H9 (cell line): ENCODE data around the gene DIO1. TPM values are rescaled to one million over a fixed set of nuclear protein-coding genes. Genes with fewer than 3 reads are reported as not detected.

Experiments
- DNase-seq: peaks from one replicate; pipeline ENCODE4 v3.0.0-alpha.2; 2017
- H2AFZ ChIP-seq: one replicate; pipeline ENCODE4 v1.6.1; 2013; ENCODE audit warnings: mild to moderate bottlenecking, low read length, control low read depth, moderate library complexity
- H2AK5ac ChIP-seq: 2 replicates; pipeline ENCODE4 v1.6.1; 2013; ENCODE audit warnings: low read length, control low read depth, mixed read lengths; ENCODE audit not compliant: insufficient read length
- H2BK120ac ChIP-seq: one replicate; pipeline ENCODE4 v1.6.1; 2013; ENCODE audit warnings: low read depth, mild to moderate bottlenecking, low read length, control low read depth, inconsistent platforms; ENCODE audit not compliant: poor library complexity, severe bottlenecking
- H2BK12ac ChIP-seq: 2 replicates; pipeline ENCODE4 v1.6.1; 2013; ENCODE audit warnings: low read length, control low read depth, mixed read lengths, low read depth; ENCODE audit not compliant: insufficient read length
- H2BK15ac ChIP-seq: 2 replicates; pipeline ENCODE4 v1.6.1; 2013; ENCODE audit warnings: low read depth, low read length, control low read depth
- H2BK20ac ChIP-seq: one replicate; pipeline ENCODE4 v1.6.1; 2013; ENCODE audit warnings: low read depth, mild to moderate bottlenecking, low read length, control low read depth, inconsistent platforms; ENCODE audit not compliant: poor library complexity, severe bottlenecking
- H2BK5ac ChIP-seq: 2 replicates; pipeline ENCODE4 v1.6.1; 2013; ENCODE audit warnings: low read length, control low read depth, mixed read lengths; ENCODE audit not compliant: insufficient read length
- H3K14ac ChIP-seq: 2 replicates; pipeline ENCODE4 v1.6.1; 2013; ENCODE audit warnings: low read length, control low read depth; ENCODE audit not compliant: insufficient read depth
- H3K18ac ChIP-seq: 2 replicates; pipeline ENCODE4 v1.6.1; 2013; ENCODE audit warnings: low read depth, mild to moderate bottlenecking, mixed read lengths, low read length, control low read depth; ENCODE audit not compliant: insufficient read length
- H3K23ac ChIP-seq: 2 replicates; pipeline ENCODE4 v1.6.1; 2013; ENCODE audit warnings: low read length, control low read depth, mixed read lengths, low read depth; ENCODE audit not compliant: insufficient read length
- H3K23me2 ChIP-seq: 2 replicates; pipeline ENCODE4 v1.6.1; 2013; ENCODE audit warnings: low read depth, mild to moderate bottlenecking, mixed read lengths, low read length, control low read depth; ENCODE audit not compliant: insufficient read length, poor library complexity, severe bottlenecking
- H3K27ac ChIP-seq: 2 replicates; pipeline ENCODE4 v1.5.1; 2013; ENCODE audit warnings: low read length, control low read depth, mixed read lengths, low read depth; ENCODE audit not compliant: insufficient read length
- H3K27me3 ChIP-seq: 2 replicates; pipeline ENCODE4 v1.6.1; 2013; ENCODE audit warnings: low read length, control low read depth, inconsistent platforms; ENCODE audit not compliant: insufficient read depth
- H3K4ac ChIP-seq: 2 replicates; pipeline ENCODE4 v1.6.1; 2013; ENCODE audit warnings: low read depth, mild to moderate bottlenecking, control low read depth, inconsistent platforms, low read length, moderate library complexity
- H3K4me1 ChIP-seq: 2 replicates; pipeline ENCODE4 v1.6.1; 2013; ENCODE audit warnings: low read length, control low read depth, inconsistent platforms; ENCODE audit not compliant: insufficient read depth
- H3K4me2 ChIP-seq: 2 replicates; pipeline ENCODE4 v1.6.1; 2013; ENCODE audit warnings: low read length, control low read depth, mixed read lengths; ENCODE audit not compliant: insufficient read length, insufficient read depth
- H3K56ac ChIP-seq: 2 replicates; pipeline ENCODE4 v1.6.1; 2013; ENCODE audit warnings: low read depth, mild to moderate bottlenecking, mixed read lengths, low read length, control low read depth; ENCODE audit not compliant: insufficient read length
- H3K79me1 ChIP-seq: 2 replicates; pipeline ENCODE4 v1.6.1; 2013; ENCODE audit warnings: low read depth, mild to moderate bottlenecking, moderate library complexity, low read length, control low read depth, inconsistent platforms; ENCODE audit not compliant: insufficient read depth, poor library complexity, severe bottlenecking
- H3K79me2 ChIP-seq: 2 replicates; pipeline ENCODE4 v1.6.1; 2013; ENCODE audit warnings: low read length, control low read depth, inconsistent platforms; ENCODE audit not compliant: insufficient read depth
- H3K9ac ChIP-seq: 2 replicates; pipeline ENCODE4 v1.6.1; 2013; ENCODE audit warnings: low read length, control low read depth, mixed read lengths; ENCODE audit not compliant: insufficient read length; ENCODE audit errors: extremely low read depth
- H3K9me3 ChIP-seq: one replicate; pipeline ENCODE4 v1.6.1; 2013; ENCODE audit warnings: low read depth, low read length, inconsistent platforms; ENCODE audit not compliant: control insufficient read depth
- H3T11ph ChIP-seq: one replicate; pipeline ENCODE4 v1.6.1; 2013; ENCODE audit warnings: mild to moderate bottlenecking, low read length, control low read depth, inconsistent platforms
- H4K20me1 ChIP-seq: one replicate; pipeline ENCODE4 v1.6.1; 2013; ENCODE audit not compliant: control insufficient read depth, insufficient read length, insufficient read depth
- H4K5ac ChIP-seq: 2 replicates; pipeline ENCODE4 v1.6.1; 2013; ENCODE audit warnings: low read depth, mild to moderate bottlenecking, mixed read lengths, low read length, control low read depth; ENCODE audit not compliant: insufficient read length
- H4K8ac ChIP-seq: replicated peaks from 2 replicates; pipeline ENCODE4 v1.6.1; 2013; ENCODE audit warnings: low read length, control low read depth, mixed read lengths, low read depth; ENCODE audit not compliant: insufficient read length
- H4K91ac ChIP-seq: 2 replicates; pipeline ENCODE4 v1.6.1; 2013; ENCODE audit warnings: low read depth, mild to moderate bottlenecking, moderate library complexity, mixed read lengths, low read length, control low read depth; ENCODE audit not compliant: insufficient read length
- H3K27ac Mint-ChIP-seq, 3 experiments: 2 replicates in 2 of 3; 3 replicates in 1 of 3; pipeline ENCODE4 v1.8.0; 2020 to 2021; ENCODE audit warnings: mixed read lengths in 3 of 3, mild to moderate bottlenecking in 1 of 3, moderate library complexity in 1 of 3
- H3K27me3 Mint-ChIP-seq: 2 replicates; pipeline ENCODE4 v1.8.0; 2021; ENCODE audit warnings: low read depth, mild to moderate bottlenecking, moderate library complexity, mixed read lengths
- H3K36me3 Mint-ChIP-seq, 3 experiments: 2 replicates in 2 of 3; 3 replicates in 1 of 3; pipeline ENCODE4 v1.8.0; 2020 to 2021; ENCODE audit warnings: low read depth in 3 of 3, mixed read lengths in 3 of 3; ENCODE audit not compliant: insufficient read depth in 1 of 3
- H3K4me1 Mint-ChIP-seq, 2 experiments: 2 replicates each; pipeline ENCODE4 v1.8.0; 2020; ENCODE audit warnings: mixed read lengths in 2 of 2
- H3K4me3 Mint-ChIP-seq, 2 experiments: 2 replicates in 1 of 2; 3 replicates in 1 of 2; pipeline ENCODE4 v1.8.0; 2020 to 2021; ENCODE audit warnings: mild to moderate bottlenecking in 2 of 2, mixed read lengths in 2 of 2, moderate library complexity in 1 of 2
- H3K9me3 Mint-ChIP-seq, 2 experiments: 2 replicates in 1 of 2; 3 replicates in 1 of 2; pipeline ENCODE4 v1.8.0; 2020; ENCODE audit warnings: mild to moderate bottlenecking in 2 of 2, mixed read lengths in 2 of 2, moderate library complexity in 1 of 2
- whole genome bisulfite sequencing: extraction: QIAGEN DNeasy Blood & Tissue Kit; methylation state at CpG from one replicate; pipeline ENCODE4 v1.1.7; 2013; ENCODE audit warnings: missing lambda C conversion rate, low lambda C conversion rate, mixed read lengths; ENCODE audit not compliant: insufficient read length; ENCODE audit errors: extremely low coverage; 5-methylcytosine and 5-hydroxymethylcytosine counted together
- total RNA-seq: library from RNA; stranded (reverse); gene quantifications from 2 replicates; pipeline ENCODE4 v1.2.1, GENCODE V29; 2021
- TF ChIP-seq, protein P1 (sequence below): fragments of 200-600 bp; sonication (generic); conservative IDR thresholded peaks from 3 replicates; pipeline ENCODE4 v1.8.0; 2021; ENCODE audit warnings: antibody characterized with exemption, mild to moderate bottlenecking

Gene DIO1
- total RNA-seq, 1 experiment from 2014 or later = not detected

DNA sequence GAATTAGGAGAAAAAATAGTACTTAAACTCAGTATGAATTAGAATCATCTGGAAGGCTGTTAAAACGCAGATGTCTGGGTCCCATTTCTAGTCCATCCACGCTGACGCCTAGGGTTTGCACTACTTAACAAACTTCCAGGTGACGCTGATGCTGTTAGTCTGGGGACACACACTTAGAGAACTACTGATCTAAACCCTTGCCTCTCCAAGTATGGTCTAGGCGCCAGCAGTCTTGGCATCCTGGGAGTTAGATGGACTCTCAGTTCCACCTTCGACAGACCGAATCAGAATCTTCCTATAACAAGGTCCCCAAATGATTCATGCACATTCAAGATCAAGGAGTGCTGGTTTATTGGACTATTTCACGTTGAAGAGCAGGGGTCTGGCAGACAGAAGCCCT lies 11.5 kb downstream of the DIO1 start:
- Histone ChIP-seq H2BK15ac (no peak overlapping the region), H3K4ac (no peak overlapping the region), H2BK12ac (no peak overlapping the region), H4K91ac (no peak overlapping the region), H3K14ac (no peak overlapping the region), H3K9ac (no peak overlapping the region), H2AFZ (no peak overlapping the region), H3K27me3 (no peaks in the 10 kb centered on the region), H2BK20ac (no peak overlapping the region), H3K79me1 (no peaks in the 10 kb centered on the region), H2BK5ac (no peak overlapping the region), H3K4me1 (no peaks in the 10 kb centered on the region), H2AK5ac (no peak overlapping the region), H3K56ac (no peak overlapping the region), H3K23ac (no peak overlapping the region), H3K18ac (no peak overlapping the region), H3K27ac (no peak overlapping the region), H3T11ph (no peak overlapping the region), H3K79me2 (no peaks in the 10 kb centered on the region), H3K23me2 (no peaks in the 10 kb centered on the region), H4K8ac (no peak overlapping the region), H3K4me2 (no peak overlapping the region), H4K5ac (no peak overlapping the region), H3K9me3 (no peaks in the 10 kb centered on the region), H2BK120ac (no peak overlapping the region), H4K20me1 (no peaks in the 10 kb centered on the region)
- WGBS = no CpG with 5 or more reads among the region's 8 CpGs
- H3K27ac Mint-ChIP-seq = no peak overlapping the region; a peak in 1 of 7 replicates
- H3K27me3 Mint-ChIP-seq = no peaks in the 10 kb centered on the region; the same call in 1 of the 2 replicates
- no peak overlapping the region for H3K4me3 Mint-ChIP-seq
- H3K4me1 Mint-ChIP-seq = 0 out of 4 replicates have a peak, but pooled peaks cover 0 to 5% of the 10 kb centered on the region in 2 experiments
- no peaks in the 10 kb centered on the region for H3K9me3 Mint-ChIP-seq
- H3K36me3 Mint-ChIP-seq = no peaks in the 10 kb centered on the region
- no peak for DNase-seq
- TF ChIP-seq, protein P1, sequence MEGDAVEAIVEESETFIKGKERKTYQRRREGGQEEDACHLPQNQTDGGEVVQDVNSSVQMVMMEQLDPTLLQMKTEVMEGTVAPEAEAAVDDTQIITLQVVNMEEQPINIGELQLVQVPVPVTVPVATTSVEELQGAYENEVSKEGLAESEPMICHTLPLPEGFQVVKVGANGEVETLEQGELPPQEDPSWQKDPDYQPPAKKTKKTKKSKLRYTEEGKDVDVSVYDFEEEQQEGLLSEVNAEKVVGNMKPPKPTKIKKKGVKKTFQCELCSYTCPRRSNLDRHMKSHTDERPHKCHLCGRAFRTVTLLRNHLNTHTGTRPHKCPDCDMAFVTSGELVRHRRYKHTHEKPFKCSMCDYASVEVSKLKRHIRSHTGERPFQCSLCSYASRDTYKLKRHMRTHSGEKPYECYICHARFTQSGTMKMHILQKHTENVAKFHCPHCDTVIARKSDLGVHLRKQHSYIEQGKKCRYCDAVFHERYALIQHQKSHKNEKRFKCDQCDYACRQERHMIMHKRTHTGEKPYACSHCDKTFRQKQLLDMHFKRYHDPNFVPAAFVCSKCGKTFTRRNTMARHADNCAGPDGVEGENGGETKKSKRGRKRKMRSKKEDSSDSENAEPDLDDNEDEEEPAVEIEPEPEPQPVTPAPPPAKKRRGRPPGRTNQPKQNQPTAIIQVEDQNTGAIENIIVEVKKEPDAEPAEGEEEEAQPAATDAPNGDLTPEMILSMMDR = no peak
